Measurements from ENCODE around the gene STEAP3.
A peak's percentile ranks its signal among the peaks of the same experiment; 100 is the strongest.

STEAP3 gene

GRCh38 chr2:119228964-119229363, 5.3 kb downstream of the STEAP3 start:
- no peak for DNase-seq

- DNase-seq: no peak
Measured at GRCh38 chr2:119229716-119230115, 6.1 kb downstream of the STEAP3 start.

- DNase-seq: no peak
Measured at GRCh38 chr2:119230219-119231185, 6.9 kb downstream of the STEAP3 start.

- DNase-seq: no peak
Measured at GRCh38 chr2:119231975-119232665, 8.5 kb downstream of the STEAP3 start.

- DNase-seq: no peak
Measured at GRCh38 chr2:119232666-119232993, 9.0 kb downstream of the STEAP3 start.

- no peak for DNase-seq
Measured at GRCh38 chr2:119233326-119234020, 9.8 kb downstream of the STEAP3 start.

GRCh38 chr2:119234021-119235019, 10.7 kb downstream of the STEAP3 start:
- DNase-seq: no peak

GRCh38 chr2:119236796-119237195, 13.2 kb downstream of the STEAP3 start:
- DNase-seq: no peak

- DNase-seq: peak; percentile 67
Measured at GRCh38 chr2:119240311-119241204, 16.9 kb downstream of the STEAP3 start.

- no peak for DNase-seq
Measured at GRCh38 chr2:119241205-119241532, 17.5 kb downstream of the STEAP3 start.

- DNase-seq: no peak
Measured at GRCh38 chr2:119242276-119243119, 18.9 kb downstream of the STEAP3 start.

- DNase-seq: no peak
Measured at GRCh38 chr2:119243621-119244020, 20.0 kb downstream of the STEAP3 start.

- DNase-seq: no peak
Measured at GRCh38 chr2:119245076-119245840, 21.6 kb downstream of the STEAP3 start.

- no peak for DNase-seq
Measured at GRCh38 chr2:119245841-119246230, 22.2 kb downstream of the STEAP3 start.

GRCh38 chr2:119246884-119247843, 23.5 kb downstream of the STEAP3 start:
- DNase-seq: no peak

GRCh38 chr2:119247844-119248271, 24.2 kb downstream of the STEAP3 start:
- no peak for DNase-seq

- peak; percentile 36 for DNase-seq
Measured at GRCh38 chr2:119248311-119248710, 24.7 kb downstream of the STEAP3 start.

- DNase-seq: no peak
Measured at GRCh38 chr2:119248751-119249150, 25.1 kb downstream of the STEAP3 start.

Data from right forelimb (tissue), 1 donor.